ENCODE results near the gene B9D2.

- TF ChIP-seq POLR2A (IDR thresholded peaks at IDR 0.05), result no peak
- no peak for TF ChIP-seq CTCF (IDR thresholded peaks at IDR 0.05)
- TF ChIP-seq EP300 (IDR thresholded peaks at IDR 0.05), result no peak
Measured at GRCh38 chr19:41357746-41358145, 6.2 kb downstream of the B9D2 start.

Data from ovary (tissue), 3 donors.